Inflammatory macrophage treated with lipopolysaccharide for 4 hours (primary cell): ENCODE measurements around the gene PIAS1.
"Not testable (repeated sequence)": the region's sequence is repeated elsewhere in the genome, so short reads cannot be mapped to it uniquely, and the experiment has no call there.

Experiments used
- DNase-seq: peaks from one replicate; pipeline ENCODE4 v3.0.0-alpha.2; 2020

PIAS1 gene

DNA sequence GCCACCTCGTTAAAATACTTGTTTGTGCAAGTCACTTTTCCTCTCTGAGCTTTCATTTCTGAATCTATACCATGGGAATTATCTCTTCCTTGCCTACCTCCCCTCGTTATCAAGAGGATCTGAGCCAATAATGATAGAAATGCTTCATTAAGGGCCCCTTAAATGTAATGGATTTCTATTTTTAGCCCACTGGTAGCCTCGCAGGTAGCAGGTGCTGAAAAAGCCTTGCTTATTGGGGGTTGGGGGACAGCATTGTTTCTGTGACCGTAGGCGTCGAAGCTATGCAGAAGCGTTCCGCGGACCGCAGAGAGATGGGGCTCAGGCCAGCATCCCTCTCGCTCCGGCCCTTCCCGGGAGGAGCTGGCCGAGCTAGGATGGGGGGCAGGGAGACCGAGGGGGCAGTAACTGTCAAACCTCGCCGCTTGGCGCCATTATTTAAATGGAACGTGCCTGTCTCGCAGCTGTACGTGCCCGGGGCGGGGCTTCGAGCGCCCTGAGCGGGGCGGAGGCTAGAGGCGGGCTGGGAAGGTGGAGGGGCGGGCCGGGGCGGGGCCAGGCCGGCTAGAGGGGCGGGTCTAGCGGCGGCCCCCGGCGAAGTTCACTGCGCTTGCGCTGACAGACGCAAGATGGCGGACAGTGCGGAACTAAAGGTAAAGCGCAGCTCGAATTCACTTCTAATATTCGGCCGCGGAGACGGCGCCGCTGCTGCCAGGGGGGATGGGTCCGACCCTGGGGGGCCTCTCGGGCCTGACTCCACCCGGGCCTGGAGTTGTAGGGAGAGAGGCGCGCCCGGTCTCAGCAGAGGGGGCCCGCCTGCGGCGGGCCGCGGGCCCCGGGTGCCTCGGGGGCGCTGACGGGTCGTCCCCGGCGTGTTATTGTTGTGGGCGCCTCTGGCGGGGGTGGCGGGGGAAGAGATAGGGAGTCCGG, at the start of gene PIAS1:
Gene PIAS1, plus strand, starts transcription at position 615 of the 927 bp plus-strand sequence. Its CDS starts 12 bp downstream, at position 627.
- peak; percentile 95 for DNase-seq

DNA sequence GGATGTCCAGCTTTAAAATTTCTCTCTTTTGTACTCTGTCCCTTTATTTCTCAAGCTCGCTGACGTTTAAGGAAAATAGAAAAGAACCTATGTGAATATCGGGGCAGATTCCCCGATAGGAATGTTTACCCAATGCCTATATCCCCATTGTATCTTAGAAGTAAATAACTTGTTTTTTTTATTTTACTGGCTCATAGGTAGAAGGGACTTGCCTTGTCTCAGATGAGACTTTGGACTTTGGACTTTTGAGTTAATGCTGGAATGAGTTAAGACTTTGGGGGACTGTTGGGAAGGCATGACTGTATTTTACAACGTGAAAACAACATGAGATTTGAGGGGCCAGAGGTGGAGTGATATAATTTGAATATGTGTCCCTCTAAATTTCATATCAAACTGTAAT, 46.5 kb upstream of the PIAS1 start:
- DNase-seq, result not testable (repeated sequence)

DNA sequence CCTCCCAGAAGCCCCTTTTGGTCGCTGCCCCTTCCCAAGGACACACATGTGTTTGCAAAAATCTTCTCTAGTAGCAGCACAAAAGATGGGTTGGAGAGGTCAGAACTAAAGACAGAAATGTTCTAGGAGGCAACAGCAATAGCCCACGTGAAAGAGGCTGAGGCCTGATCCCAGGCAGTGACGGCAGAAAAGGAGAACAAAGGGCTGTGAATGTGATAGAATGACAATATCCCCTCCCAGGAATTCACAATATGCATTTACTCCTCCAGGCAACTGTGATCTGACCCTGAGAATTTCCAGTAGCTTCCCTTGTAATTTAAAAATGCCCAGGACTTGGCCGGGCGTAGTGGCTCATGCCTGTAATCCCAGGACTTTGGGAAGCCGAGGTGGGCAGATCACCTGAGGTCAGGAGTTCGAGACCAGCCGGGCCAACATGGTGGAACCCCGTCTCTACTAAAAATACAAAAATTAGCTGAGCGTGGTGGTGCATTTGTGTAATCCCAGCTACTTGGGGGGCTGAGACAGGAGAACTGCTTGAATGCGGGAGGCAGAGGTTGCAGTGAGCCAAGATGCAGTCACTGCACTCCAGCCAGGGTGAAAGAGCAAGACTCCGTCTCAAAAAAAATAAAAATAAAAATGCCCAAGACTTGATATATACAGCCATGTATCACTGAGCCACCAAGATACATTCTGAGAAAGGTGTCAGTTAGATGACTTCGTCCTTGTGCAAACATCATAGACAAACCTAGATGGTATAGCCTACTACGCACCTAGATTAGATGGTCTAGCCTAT, 43.6 kb upstream of the PIAS1 start:
- DNase-seq, result peak; percentile 27

DNA sequence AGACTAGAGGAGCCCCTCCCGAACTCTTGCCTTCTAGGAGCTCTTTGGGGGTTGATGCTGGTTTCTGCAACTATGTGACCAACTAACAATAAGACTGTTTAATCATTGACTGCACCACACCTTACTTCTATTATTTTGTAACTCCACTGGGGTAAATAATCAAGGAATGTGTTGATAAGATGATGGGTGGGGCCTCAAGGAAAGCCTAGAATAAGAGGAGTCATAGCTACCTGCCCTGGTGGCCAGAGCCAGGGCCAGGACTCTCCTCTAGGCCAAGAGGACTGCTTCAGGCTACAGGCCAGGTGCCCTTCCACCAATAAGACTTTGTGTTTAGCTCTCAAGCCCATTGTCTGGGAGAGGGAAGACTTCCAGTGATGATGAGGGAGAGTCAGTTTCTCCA, 41.2 kb upstream of the PIAS1 start:
- DNase-seq, result no peak

DNA sequence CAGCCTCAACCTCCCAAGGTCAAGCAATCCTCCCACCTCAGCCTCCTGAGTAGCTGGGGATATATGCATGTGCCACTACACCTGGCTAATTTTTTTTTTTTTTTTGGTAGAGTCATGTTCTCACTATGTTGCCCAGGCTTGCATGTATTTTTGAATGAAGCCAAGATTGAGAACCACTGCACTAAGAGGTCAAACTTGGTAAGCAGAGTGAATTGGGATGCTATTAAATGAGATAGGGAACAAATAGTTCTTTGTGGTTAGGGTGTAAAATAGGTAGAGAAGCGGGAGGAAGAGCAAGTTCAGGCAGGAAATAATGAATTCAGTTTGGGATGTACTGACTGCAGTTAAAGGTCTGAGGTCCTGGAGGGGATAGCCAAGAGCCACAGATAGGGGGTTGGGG, 39.9 kb upstream of the PIAS1 start:
- DNase-seq, result no peak

DNA sequence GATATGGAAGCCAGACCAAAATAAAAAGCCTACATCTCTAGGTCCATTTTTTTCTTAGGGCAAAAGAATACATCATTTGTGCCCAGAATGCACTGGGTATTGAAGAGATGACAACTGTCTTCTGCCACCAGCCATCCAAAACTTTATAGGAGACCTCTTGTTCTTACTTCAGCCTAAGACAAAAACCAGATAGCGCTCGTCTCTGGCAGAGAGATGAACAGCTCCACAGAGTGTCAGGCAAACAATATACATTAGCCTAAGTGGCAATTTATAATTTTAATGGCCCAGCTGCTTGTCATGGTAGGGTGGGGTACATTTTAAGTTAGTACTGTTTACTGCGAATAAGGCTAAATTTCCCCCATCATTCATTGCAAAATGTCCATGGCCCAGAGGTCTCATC, 38.9 kb upstream of the PIAS1 start:
- no peak for DNase-seq

DNA sequence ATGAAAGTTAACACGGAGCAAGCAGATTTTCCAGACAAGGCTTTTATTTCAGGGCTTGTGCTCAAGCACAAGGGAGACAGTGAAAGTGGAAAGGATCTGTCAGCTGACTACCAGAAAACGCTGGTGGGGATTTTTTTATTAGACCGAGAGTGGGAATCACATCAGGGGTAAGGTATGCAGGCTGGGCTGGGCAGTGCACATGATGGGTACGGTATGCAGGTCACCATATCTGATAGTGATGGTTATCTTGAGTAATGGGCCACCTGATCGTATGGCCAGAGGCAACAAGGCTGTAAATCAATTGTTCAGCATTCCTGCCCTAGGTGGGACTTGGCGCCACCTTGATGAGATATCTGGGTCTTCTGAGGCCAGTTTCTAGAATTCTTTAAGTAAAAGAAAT, 36.9 kb upstream of the PIAS1 start:
- no peak for DNase-seq

DNA sequence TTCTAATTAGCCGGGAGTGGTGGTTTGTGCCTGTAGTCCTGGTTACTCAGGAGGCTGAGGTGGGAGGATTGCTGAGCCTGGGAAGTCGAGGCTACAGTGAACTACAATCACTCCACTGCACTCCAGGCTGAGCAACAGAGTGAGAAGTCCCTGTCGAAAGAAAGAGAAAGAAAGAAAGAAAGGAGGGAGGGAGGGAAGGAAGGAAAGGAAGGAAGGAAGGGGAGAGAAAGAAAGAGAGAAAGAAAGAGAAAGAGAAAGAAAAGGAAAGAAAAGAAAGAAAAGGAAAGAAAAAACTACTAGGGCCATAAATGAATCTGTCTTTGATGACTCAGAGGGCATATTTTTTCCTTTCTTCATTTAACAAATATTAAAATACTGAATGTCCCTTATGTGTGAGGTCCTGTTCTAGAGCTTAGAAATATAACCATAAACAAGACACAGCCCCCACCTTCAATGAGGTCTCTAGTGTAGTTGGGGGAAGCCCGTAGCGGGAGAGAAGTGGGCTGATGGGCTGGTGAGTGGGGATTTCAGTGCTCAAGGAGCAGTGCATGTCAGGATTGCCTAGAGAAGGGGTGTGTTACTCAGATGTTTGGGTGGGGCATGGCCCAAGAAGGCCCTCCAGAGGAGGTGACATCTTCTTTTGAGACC, 35.2 kb upstream of the PIAS1 start:
- DNase-seq, result no peak

DNA sequence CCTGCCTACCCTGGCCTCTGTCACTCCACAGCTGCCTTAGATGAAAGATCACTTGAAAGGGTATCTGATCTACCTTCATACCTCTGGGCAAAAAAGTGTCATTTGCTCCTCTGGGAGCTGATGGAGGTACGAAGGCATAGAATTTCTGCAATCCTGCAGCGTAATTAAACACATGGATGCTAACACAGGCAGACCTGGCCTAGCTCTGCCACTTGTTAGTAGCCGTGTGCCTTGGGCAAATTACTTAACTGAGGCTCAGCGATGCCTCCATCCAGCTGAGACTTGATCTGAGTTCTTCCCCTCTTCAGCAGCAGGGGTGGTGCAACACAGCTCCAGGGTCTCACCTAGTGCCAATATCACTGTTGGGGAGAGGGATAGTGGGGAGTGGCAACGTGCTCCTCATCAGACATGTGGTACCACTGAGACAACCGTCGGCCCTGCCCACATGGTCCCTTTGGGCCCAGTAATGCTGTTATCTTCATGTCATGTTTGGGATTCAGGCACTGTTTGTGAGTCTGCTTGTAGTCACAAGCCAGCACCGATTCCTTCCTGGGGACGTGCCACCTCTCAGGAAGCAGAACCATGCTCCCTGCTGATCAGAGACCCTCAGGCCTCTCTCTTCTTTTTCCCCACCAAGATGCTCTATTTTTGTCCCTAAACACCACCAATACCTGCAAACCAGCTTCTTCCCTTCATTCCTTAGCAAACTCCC, 34.1 kb upstream of the PIAS1 start:
- no peak for DNase-seq

DNA sequence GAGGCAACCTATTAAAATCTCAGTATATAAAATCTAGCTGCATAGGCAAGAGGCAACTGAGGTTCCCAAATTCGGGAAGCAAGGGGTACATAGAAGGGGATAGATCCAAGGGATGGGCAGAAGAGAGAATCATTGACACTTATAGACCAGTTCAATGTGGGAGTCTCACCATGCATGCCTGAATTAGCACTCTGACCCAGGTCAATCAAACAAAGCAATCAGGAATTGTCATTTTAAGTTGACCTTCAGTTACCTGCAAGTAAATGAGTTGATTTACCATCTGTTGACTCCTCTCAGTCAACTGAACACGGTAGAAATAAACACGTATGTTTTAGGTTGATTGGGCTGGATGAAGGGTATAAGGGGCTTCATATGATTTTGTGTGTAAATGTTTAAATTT, 33.4 kb upstream of the PIAS1 start:
- DNase-seq, result no peak

DNA sequence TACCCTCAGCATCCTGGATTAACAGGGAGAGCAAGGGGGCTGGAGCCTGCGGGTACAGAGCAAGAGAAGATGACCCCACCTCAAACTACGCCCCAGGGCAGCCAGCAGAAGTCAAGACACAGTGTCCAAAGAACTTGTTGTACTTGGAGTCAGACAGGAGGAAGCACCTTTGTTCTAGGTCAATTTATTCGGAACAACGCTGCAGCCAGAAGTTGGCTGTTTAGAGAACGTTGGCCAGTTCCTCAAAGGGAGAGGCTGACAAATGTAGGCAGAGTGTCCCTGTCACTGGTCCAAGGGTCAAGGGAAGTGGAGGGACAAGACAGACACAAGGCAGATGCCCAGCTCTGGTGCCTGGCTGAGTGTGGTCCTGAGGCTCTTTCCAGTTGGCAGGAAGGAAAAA, 32.1 kb upstream of the PIAS1 start:
- DNase-seq, result peak; percentile 49

DNA sequence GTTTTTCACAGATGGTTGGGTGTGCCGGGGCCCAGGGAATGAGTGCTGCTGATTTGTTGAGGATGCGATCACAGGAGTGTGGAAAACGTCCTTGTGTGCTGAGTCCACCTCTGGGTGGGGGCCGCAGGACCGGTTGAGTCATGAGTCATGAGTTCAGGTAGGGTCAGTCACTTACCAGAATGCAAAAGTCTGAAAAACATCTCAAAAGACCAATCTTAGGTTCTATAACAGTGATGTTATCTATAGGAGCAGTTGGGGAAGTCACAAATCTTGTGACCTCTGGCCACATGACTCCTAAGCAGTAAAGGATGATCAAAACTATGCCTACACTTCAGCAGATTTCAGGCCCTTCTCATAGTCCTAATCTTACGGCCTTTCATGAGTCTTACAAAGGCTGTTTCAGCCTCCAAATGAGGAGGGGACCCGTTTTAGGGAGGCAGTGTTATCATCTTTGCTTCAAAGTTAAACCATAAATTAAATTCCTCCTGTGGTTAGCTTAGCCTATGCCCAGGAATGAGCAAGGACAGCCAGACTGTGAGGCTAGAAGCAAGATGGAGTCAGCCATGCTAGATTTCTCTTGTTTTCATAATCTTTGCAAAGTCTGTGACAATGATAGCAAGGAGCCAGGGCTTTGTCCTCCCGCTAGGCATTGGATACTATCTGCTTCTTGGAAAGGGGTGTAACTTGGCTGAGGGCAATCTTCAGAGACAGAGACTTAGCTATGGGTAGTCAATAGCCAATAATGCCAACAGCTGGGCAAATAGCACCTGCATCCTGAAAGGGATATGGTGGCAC, 30.6 kb upstream of the PIAS1 start:
- DNase-seq, result peak; percentile 44

DNA sequence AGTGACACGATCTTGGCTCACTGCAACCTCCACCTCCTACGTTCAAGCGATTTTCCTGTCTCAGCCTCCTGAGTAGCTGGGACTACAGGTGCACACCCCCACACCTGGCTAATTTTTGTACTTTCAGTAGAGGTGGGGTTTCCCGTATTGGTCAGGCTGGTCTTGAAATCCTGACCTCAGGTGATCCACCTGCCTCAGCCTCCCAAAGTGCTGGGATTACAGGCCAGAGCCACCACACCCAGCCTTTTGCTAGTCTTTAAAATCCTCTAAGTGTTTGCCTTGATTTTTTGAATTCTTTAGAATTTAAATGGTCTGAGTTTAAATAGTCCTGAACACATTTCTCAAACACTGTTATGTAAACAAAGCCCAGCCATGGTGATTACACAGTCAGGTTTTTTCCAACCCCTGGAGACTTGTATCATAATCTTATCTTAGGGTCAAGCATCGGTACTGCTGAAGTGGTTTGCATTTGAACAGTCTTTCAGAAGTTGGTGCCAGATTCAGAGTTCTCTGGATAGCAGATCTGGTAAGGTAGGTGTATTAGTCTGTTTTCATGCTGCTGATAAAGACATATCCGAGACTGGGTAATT, 28.2 kb upstream of the PIAS1 start:
- no peak for DNase-seq

DNA sequence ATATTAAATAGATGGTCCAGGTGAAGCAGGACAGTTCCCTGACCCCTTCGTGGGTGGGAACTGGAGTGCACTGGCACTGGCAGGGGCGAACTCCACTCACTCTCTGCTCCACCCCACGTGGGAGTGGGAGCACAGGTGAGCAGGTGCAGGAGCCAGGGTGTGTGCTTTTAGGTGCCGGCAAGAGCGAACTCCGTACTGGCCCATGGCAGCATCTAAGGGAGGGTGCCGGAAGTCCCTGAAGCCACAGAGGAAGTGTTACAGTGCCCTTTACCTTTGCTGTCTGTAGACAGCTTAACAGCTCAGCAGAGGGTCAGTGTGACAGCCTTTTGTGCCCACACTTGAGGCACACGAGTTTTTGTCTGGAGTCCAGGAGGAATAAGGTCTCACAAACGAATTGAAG, 26.7 kb upstream of the PIAS1 start:
- no peak for DNase-seq

DNA sequence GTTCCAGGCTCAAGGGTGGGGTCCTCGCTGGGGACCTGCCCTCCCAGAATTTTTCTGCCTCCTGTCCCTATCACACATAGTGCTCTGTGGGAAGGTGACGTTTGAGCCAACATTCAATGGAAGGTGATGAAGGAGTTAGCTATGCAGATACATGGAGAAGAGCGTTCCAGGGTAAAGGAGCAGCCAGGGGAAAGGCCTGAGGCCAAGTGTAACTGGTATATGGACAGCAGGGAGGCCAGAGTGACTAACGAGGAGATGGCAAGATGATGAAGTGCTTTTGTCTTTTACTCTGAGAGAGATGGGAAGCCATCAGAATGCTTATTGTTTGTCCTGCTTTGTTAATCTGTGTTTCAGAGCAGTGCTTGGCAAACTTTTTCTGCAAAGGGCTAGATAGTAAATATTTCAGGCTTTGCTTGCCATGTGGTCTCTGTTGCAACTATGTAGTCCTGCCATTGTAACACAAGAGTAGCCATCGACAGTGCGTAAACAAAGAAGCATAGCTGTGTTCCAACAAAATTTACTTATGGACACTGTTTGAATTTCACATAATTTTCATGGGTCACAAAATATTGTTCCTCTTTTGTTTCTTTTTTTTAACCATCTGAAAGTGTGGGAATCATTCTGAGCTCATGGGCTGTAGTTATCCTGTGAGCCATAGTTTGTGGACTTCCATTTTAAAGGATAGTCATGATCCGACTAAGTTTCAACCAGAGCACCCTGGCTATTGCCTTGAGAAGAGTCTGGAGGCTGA, 25.8 kb upstream of the PIAS1 start:
- DNase-seq, result peak; percentile 24

DNA sequence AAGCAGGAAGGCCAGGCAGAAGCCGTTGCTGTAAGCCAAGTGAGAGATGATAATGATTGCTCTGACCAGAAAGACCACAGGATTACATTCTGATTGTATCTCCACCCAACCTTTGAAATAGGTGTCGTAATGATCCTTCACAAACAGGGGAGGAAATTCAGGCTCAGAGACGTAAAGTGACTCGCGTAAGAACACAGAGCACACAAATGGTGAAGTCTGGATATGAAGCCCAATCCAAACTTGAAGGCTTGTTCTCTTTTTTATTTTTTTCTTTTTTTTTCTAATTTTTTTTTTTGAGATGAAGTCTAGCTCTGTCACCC, 25.3 kb upstream of the PIAS1 start:
- no peak for DNase-seq

DNA sequence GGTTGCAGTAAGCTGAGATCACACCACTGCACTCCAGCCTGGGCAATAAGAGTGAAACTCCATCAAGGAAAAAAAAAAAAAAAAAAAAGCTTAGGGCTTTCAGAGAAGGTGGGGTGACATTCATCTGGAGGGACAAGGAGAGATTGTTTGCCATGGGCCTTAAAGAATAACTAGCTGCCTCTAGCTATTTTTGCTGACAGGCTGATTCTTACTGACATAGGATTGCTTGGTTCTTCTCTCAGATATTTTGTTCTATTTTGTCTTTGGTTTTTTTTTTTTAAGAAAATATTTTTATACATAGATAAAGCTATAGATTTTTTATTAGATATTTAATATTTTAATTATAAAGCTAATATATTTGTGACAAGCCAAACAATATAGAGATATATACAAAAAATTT, 24.2 kb upstream of the PIAS1 start:
- DNase-seq, result no peak

DNA sequence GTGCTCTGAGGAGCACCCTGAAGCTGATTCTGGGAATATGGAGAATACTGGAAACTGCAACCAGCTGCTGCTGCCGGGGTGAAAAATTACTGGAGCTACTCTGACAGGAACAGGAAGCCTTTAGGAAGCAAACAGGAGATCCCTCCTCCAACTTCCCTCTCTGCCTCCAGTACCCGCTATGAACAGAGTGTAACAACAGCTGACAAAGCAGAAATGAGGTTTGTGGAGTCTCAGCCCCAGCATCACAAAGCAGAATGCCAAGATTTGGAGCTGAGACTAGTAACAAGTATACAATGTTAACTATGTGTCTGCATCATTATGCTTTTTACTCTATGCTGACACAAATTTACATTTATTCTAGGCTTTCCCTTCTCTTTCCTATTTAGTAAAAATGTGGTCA, 22.7 kb upstream of the PIAS1 start:
- DNase-seq, result peak; percentile 56

DNA sequence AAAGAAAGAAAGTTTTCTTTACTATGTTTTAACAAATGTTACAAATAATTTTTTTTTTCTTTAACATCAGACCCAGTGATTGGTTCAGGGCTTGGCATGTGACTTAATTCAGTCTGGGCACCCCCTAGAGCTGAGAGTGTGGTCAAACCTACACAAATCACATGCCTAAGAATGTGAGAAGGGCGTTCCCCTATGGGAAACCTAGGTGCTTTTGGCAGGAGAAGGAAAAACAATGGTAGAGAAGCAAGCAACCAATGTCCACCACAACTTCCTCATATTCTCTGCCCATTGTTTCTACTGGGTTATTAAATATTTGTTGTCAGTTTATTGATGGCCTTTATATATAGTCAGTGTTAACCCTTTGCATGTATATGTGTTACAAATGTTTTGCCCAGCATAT, 21.4 kb upstream of the PIAS1 start:
- peak; percentile 69 for DNase-seq

DNA sequence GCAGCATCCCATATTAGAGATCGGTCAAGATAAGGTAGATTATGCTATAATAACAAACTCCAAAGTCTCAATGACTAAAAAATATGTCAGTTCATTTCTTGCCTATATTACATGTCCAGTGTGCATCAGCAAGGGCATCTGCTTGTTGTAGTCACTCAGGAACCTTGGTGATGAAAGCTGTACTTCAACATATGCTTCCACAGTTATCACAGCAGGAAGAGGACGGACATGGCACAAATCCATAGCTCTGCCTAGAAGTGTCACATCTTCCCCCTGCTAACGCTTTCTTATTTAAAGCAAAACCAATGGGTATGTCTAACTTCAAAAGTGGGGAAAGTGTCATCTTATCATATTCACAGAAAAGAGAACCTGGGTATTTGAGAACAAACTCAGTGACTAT, 20.0 kb upstream of the PIAS1 start:
- DNase-seq, result no peak

DNA sequence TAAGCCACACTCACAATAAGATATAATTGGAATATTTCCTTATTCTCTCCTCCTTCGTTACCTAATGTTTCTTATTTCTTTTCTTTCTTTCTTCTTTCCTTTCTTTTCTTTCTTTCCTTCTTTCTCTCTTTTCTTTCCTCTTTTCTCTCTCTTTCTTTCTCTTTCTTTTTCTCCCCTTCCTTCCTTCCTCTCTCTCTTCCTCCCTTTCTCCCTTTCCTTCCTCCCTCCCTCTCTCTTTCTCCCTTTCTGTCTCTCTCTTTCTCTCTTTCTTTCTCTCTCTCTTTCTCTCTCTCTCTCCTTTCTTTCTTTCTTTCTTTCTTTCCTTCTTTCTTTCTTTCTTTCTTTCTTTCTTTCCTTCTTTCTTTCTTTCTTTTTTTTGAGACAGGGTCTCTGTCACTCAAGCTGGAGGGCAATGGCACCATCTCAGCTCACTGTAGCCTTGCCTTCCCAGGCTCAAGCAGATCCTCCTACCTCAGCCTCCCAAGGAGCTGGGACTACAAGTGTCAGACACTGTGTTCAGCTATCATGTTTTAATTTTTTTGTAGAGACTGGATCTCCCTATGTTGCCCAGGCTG, 19.3 kb upstream of the PIAS1 start:
- no peak for DNase-seq
